ENCODE data around the gene HOXC5.

HOXC5 gene

GRCh38 chr12:54029529-54030441, 3.1 kb upstream of the HOXC5 start:
- FAIRE-seq (no peak), DNase-seq (ENCODE audit: insufficient read length, low spot score) (no peak)
- no peak for TF ChIP-seq CTCF (IDR thresholded peaks at IDR 0.05; ENCODE audit: insufficient read depth, missing control alignments)

- FAIRE-seq (no peak), DNase-seq (ENCODE audit: insufficient read length, low spot score) (no peak)
- no peak for TF ChIP-seq CTCF (IDR thresholded peaks at IDR 0.05; ENCODE audit: insufficient read depth, missing control alignments)
Measured at GRCh38 chr12:54030442-54030801, 2.4 kb upstream of the HOXC5 start.

DNA sequence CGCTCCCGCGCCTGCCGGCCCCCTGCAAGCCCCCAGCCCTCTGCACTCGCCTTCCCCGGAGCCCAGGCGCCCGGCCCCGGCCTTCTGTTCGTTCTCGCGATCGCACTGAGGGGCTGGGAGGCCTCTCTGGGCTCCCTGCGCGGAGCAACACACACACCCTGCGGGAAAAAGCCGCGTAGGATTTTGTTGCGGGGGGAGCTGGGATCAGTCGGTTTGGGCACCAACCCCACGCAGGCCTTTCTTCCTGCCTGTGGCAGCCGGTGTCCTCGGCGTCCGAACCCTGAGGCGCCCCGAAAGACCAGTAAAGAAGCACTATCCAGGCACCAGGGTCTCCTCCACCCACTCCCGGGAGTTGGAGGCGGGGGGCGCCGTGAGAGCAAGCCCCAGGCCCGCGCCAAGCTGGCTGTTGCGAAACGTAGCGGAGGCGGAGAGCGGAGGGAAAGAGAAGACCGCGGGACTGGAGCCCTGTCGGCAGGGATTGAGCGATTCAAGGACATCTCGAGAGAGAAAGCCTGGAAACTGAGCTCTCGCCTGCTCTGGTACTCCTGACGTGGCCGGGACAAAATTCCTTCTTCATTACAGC, 1.9 kb upstream of the HOXC5 start:
- DNase-seq (ENCODE audit: insufficient read length, low spot score) (no peak), FAIRE-seq (no peak)
- TF ChIP-seq CTCF (IDR thresholded peaks at IDR 0.05; ENCODE audit: insufficient read depth, missing control alignments), result no peak

DNA sequence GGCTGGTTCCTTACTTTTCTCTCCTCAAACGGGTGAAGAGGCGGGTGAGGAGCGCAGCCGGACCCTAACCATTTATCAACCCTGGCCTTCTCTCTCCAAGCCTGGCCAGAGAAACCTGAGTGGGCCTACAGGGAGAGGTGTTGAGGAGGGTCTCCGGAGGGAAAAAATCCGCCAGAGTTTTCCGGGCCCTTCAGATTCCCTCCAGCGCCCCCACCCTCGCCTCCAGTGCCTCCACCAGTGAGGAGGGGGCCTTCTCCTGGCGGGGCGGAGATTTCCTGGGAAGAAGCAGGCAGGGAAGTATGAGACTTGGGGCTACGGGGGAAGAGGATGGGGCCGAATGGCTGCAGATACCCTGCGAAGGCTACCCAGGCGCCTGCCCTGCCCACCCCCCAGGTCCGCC, 1.4 kb upstream of the HOXC5 start:
- DNase-seq (ENCODE audit: insufficient read length, low spot score) (no peak), FAIRE-seq (no peak)
- TF ChIP-seq CTCF (IDR thresholded peaks at IDR 0.05; ENCODE audit: insufficient read depth, missing control alignments), result no peak

- no peak for FAIRE-seq
Measured at GRCh38 chr12:54032086-54032619, 697 bp upstream of the HOXC5 start.

DNA sequence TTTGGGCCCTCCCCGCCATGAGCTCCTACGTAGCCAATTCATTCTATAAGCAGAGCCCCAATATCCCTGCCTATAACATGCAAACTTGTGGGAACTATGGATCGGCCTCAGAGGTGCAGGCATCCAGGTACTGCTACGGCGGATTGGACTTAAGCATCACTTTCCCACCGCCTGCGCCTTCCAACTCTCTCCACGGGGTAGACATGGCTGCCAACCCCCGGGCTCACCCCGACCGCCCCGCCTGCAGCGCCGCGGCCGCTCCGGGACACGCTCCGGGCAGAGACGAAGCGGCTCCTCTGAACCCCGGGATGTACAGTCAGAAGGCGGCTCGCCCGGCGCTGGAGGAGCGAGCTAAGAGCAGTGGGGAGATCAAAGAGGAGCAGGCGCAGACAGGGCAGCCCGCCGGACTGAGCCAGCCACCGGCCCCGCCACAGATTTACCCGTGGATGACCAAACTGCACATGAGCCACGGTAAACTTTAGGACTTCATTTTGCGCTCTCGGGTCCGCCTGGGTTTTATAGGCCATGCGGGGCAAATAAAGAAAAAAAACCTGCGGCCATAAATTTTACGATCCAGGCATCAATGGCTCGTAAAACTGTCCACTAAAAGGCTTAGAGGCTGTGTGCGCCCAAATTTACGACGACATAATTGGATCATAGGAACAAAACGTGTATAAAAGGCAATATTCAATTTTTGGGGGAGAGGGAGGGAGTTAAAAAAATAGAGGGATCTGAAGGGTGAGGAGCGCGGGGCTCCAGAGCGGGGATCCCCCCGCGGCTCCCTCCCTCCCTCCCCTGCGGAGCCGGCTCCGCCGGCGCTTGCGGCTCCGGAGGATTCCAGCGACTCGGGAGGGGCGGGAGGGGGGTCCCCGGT, 493 bp downstream of the HOXC5 start:
- TF ChIP-seq CTCF (IDR thresholded peaks at IDR 0.05; ENCODE audit: insufficient read depth, missing control alignments), result no peak
- FAIRE-seq (no peak), DNase-seq (ENCODE audit: insufficient read length, low spot score) (no peak)

More at GRCh38 chr12:54032086-54032619, 697 bp upstream of the HOXC5 start:
- no peak for DNase-seq (ENCODE audit: insufficient read length, low spot score)
- no peak for TF ChIP-seq CTCF (IDR thresholded peaks at IDR 0.05; ENCODE audit: insufficient read depth, missing control alignments)
